Parathyroid adenoma (tissue), 2 donors: ENCODE measurements around the gene HERC3.

ENCODE experiments used
- H2AFZ ChIP-seq: fragments of 300-600 bp; sonication (generic); one replicate; pipeline ENCODE4 v1.7.0; 2017; ENCODE audit warnings: antibody characterized with exemption, mild to moderate bottlenecking
- H3K27ac ChIP-seq: fragments of 300-600 bp; sonication (generic); one replicate; pipeline ENCODE4 v1.7.0; 2017
- H3K27me3 ChIP-seq: fragments of 300-600 bp; sonication (generic); one replicate; pipeline ENCODE4 v1.7.0; 2017; ENCODE audit warnings: low read length; ENCODE audit not compliant: control insufficient read depth, insufficient read depth
- H3K36me3 ChIP-seq: fragments of 300-600 bp; sonication (generic); one replicate; pipeline ENCODE4 v1.7.0; 2017; ENCODE audit warnings: low read length; ENCODE audit not compliant: control insufficient read depth, insufficient read depth
- H3K4me1 ChIP-seq: fragments of 300-600 bp; sonication (generic); one replicate; pipeline ENCODE4 v1.7.0; 2017; ENCODE audit warnings: control low read depth
- H3K4me2 ChIP-seq: fragments of 300-600 bp; sonication (generic); one replicate; pipeline ENCODE4 v1.7.0; 2017; ENCODE audit warnings: low read length
- H3K4me3 ChIP-seq: fragments of 300-600 bp; sonication (generic); one replicate; pipeline ENCODE4 v1.7.0; 2017; ENCODE audit warnings: low read depth, low read length
- H3K79me2 ChIP-seq: fragments of 300-600 bp; sonication (generic); one replicate; pipeline ENCODE4 v1.7.0; 2017; ENCODE audit warnings: control low read depth
- H3K9ac ChIP-seq: fragments of 300-600 bp; sonication (generic); one replicate; pipeline ENCODE4 v1.7.0; 2017; ENCODE audit warnings: mild to moderate bottlenecking
- H3K9me3 ChIP-seq: fragments of 300-600 bp; sonication (generic); one replicate; pipeline ENCODE4 v1.7.0; 2017; ENCODE audit warnings: low read length; ENCODE audit not compliant: control insufficient read depth
- CTCF ChIP-seq: fragments of 300-600 bp; sonication (generic); IDR thresholded peaks from one replicate; pipeline ENCODE4 v1.7.0; 2017; ENCODE audit warnings: antibody characterized with exemption, mild to moderate bottlenecking
- donor health status: primary hyperparathyroidism.

Gene HERC3

GRCh38 chr4:88750369-88750768, 158.1 kb downstream of the HERC3 start:
- Histone ChIP-seq H3K9me3 (no peaks in the 10 kb centered on the region), H3K9ac (no peak overlapping the region), H3K27ac (no peak overlapping the region), H3K79me2 (peaks cover 2% of the 10 kb centered on the region), H3K36me3 (no peaks in the 10 kb centered on the region), H3K4me1 (peaks cover 16% of the 10 kb centered on the region), H3K4me2 (no peak overlapping the region), H3K27me3 (no peaks in the 10 kb centered on the region), H3K4me3 (no peak overlapping the region), H2AFZ (no peak overlapping the region)
- no peak for TF ChIP-seq CTCF

GRCh38 chr4:88751258-88752075, 159.2 kb downstream of the HERC3 start:
- H3K4me3 ChIP-seq, result no peak overlapping the region
- H3K4me1 ChIP-seq, result peaks cover 9% of the 10 kb centered on the region
- no peaks in the 10 kb centered on the region for H3K9me3 ChIP-seq
- H3K79me2 ChIP-seq, result peaks cover 3% of the 10 kb centered on the region
- TF ChIP-seq CTCF, result no peak
- no peak overlapping the region for H3K9ac ChIP-seq
- no peak overlapping the region for H3K27ac ChIP-seq
- H3K4me2 ChIP-seq, result peak overlapping the region; percentile 5
- H3K27me3 ChIP-seq, result no peaks in the 10 kb centered on the region
- H3K36me3 ChIP-seq, result no peaks in the 10 kb centered on the region
- H2AFZ ChIP-seq, result no peak overlapping the region

GRCh38 chr4:88752076-88752463, 159.8 kb downstream of the HERC3 start:
- Histone ChIP-seq H3K9me3 (no peaks in the 10 kb centered on the region), H3K36me3 (no peaks in the 10 kb centered on the region), H3K4me3 (no peak overlapping the region), H3K79me2 (peaks cover 3% of the 10 kb centered on the region), H3K27me3 (no peaks in the 10 kb centered on the region), H3K27ac (peak overlapping the region; percentile 15), H3K9ac (no peak overlapping the region), H2AFZ (no peak overlapping the region), H3K4me2 (peak overlapping the region; percentile 3), H3K4me1 (peaks cover 9% of the 10 kb centered on the region)
- TF ChIP-seq CTCF, result no peak

GRCh38 chr4:88752754-88753153, 160.5 kb downstream of the HERC3 start:
- peak overlapping the region; percentile 3 for H3K4me2 ChIP-seq
- no peak overlapping the region for H3K4me3 ChIP-seq
- peaks cover 13% of the 10 kb centered on the region for H3K4me1 ChIP-seq
- H3K27me3 ChIP-seq, result no peaks in the 10 kb centered on the region
- TF ChIP-seq CTCF, result no peak
- H2AFZ ChIP-seq, result no peak overlapping the region
- H3K27ac ChIP-seq, result no peak overlapping the region
- no peaks in the 10 kb centered on the region for H3K9me3 ChIP-seq
- no peak overlapping the region for H3K9ac ChIP-seq
- H3K36me3 ChIP-seq, result no peaks in the 10 kb centered on the region
- peaks cover 3% of the 10 kb centered on the region for H3K79me2 ChIP-seq
